Fibroblast of lung (primary cell): ENCODE results near the gene ITPR2. TPM values are rescaled to one million over a fixed set of nuclear protein-coding genes. Genes with fewer than 3 reads are reported as not detected.

Experiments used
- DNase-seq, 2 donors: peaks; one replicate each; pipeline versions ENCODE4 v3.0.0 to v3.0.0-alpha.2; 2010; ENCODE audit warnings: low read depth in 2 of 2
- H2AFZ ChIP-seq: 2 replicates; pipeline ENCODE4 v1.5.1; 2012; ENCODE audit warnings: low read length, control low read depth, inconsistent platforms
- H3K27ac ChIP-seq: 2 replicates; pipeline ENCODE4 v1.5.1; 2011; ENCODE audit warnings: low read length, control low read depth; ENCODE audit not compliant: insufficient read depth
- H3K27me3 ChIP-seq: 2 replicates; pipeline ENCODE4 v1.5.1; 2011; ENCODE audit warnings: mild to moderate bottlenecking, low read length; ENCODE audit not compliant: control insufficient read depth, insufficient read depth
- H3K36me3 ChIP-seq: 2 replicates; pipeline ENCODE4 v1.5.1; 2011; ENCODE audit warnings: low read length; ENCODE audit not compliant: control insufficient read depth, insufficient read depth
- H3K4me1 ChIP-seq: 2 replicates; pipeline ENCODE4 v1.5.1; 2011; ENCODE audit warnings: low read length; ENCODE audit not compliant: control insufficient read depth, insufficient read depth; ENCODE audit errors: extremely low read depth
- H3K4me2 ChIP-seq: 2 replicates; pipeline ENCODE4 v1.5.1; 2011; ENCODE audit warnings: low read length, control low read depth; ENCODE audit not compliant: insufficient read depth; ENCODE audit errors: extremely low read depth
- H3K4me3 ChIP-seq, 4 experiments: fragments of 200-600 bp in 1 of 4; sonication (generic) in 1 of 4; replicated peaks in 1 of 4; 2 replicates each; pipeline ENCODE4 v1.5.1; 2011 to 2016; ENCODE audit warnings: low read length in 4 of 4, low read depth in 3 of 4, mild to moderate bottlenecking in 3 of 4, control low read depth in 2 of 4, inconsistent platforms in 1 of 4, mixed read lengths in 1 of 4; ENCODE audit not compliant: insufficient read depth in 1 of 4; ENCODE audit errors: control extremely low read depth in 1 of 4
- H3K79me2 ChIP-seq: 2 replicates; pipeline ENCODE4 v1.5.1; 2012; ENCODE audit warnings: mild to moderate bottlenecking, low read length, inconsistent platforms; ENCODE audit not compliant: control insufficient read depth, insufficient read depth
- H3K9ac ChIP-seq: 2 replicates; pipeline ENCODE4 v1.5.1; 2011; ENCODE audit warnings: mild to moderate bottlenecking, low read length, control low read depth; ENCODE audit not compliant: insufficient read depth
- H3K9me3 ChIP-seq: 2 replicates; pipeline ENCODE4 v1.5.1; 2012; ENCODE audit warnings: low read depth, low read length; ENCODE audit not compliant: control insufficient read depth, insufficient read depth
- H4K20me1 ChIP-seq: 2 replicates; pipeline ENCODE4 v1.5.1; 2011; ENCODE audit warnings: low read length; ENCODE audit not compliant: control insufficient read depth, insufficient read depth; ENCODE audit errors: extremely low read depth
- EZH2 ChIP-seq: IDR thresholded peaks from 2 replicates; pipeline ENCODE4 v1.5.1; 2012; ENCODE audit warnings: low read length, control low read depth, mild to moderate bottlenecking; ENCODE audit errors: missing control alignments
- polyA plus RNA-seq, 2 donors: library from polyadenylated mRNA; depleted of rRNA in 1 of 2; stranded (reverse) in 1 of 2; unstranded in 1 of 2; fragments of >200 nt; gene quantifications; 2 replicates each; pipeline ENCODE4 v1.2.1, GENCODE V29; 2011 to 2012; ENCODE audit warnings: missing spikeins in 1 of 2
- total RNA-seq: library from RNA; depleted of rRNA; stranded (reverse); fragments of >200 nt; gene quantifications from 2 replicates; pipeline ENCODE4 v1.2.1, GENCODE V29; 2014
- TF ChIP-seq, protein P1 (sequence below), 2 donors: IDR thresholded peaks in 1 of 2; conservative IDR thresholded peaks in 1 of 2; 1 replicate in 1 of 2; 2 replicates in 1 of 2; pipeline ENCODE4 v1.5.1; 2011 to 2012; ENCODE audit warnings: low read length in 2 of 2, control low read depth in 1 of 2, inconsistent platforms in 1 of 2, low read depth in 1 of 2, mild to moderate bottlenecking in 1 of 2

ITPR2 gene
- total and polyA plus RNA-seq, 2 donors (not counting 1 experiment from before 2014, with no cell fraction given): 5.1 to 24.6 TPM

DNA sequence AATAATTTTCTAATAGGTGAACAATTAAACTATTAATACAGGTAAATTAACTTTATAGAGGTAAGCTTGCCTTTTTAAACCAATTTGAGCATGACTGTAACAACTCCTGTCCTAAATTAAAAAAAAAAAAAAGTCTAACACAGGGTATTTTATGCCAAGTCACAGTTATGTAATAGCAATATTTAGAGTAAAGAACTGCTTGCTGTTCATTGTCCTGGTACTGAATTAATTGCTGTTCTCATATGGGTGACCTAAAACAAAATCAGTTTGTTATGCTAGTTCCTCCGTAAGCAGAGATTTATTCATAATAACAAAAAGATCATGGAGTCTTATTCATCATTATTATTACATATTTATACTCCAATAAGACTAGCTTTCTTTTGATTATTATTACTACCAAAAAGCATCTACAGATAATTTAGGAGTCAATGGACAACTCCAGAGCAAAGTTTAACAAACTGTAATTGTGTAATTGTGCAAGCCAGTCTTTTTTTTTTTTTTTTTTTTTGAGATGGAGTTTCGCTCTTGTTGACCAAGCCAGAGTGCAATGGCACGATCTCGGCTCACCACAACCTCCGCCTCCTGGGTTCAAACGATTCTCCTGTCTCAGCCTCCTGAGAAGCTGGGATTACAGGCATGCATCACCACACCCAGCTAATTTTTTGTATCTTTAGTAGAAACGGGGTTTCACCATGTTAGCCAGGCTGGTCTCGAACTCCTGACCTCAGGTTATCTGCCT lies 98.3 kb downstream of the ITPR2 start:
- H3K9ac ChIP-seq: no peak overlapping the region
- no peak for TF ChIP-seq EZH2
- TF ChIP-seq, protein P1, sequence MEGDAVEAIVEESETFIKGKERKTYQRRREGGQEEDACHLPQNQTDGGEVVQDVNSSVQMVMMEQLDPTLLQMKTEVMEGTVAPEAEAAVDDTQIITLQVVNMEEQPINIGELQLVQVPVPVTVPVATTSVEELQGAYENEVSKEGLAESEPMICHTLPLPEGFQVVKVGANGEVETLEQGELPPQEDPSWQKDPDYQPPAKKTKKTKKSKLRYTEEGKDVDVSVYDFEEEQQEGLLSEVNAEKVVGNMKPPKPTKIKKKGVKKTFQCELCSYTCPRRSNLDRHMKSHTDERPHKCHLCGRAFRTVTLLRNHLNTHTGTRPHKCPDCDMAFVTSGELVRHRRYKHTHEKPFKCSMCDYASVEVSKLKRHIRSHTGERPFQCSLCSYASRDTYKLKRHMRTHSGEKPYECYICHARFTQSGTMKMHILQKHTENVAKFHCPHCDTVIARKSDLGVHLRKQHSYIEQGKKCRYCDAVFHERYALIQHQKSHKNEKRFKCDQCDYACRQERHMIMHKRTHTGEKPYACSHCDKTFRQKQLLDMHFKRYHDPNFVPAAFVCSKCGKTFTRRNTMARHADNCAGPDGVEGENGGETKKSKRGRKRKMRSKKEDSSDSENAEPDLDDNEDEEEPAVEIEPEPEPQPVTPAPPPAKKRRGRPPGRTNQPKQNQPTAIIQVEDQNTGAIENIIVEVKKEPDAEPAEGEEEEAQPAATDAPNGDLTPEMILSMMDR (conservative IDR thresholded peaks at IDR 0.05 in 1 of 2, IDR thresholded peaks at IDR 0.05 in 1 of 2; ENCODE audit: low read depth in 1 of 2, low read length in 2 of 2): no peak
- H3K36me3 ChIP-seq: no peaks in the 10 kb centered on the region
- H2AFZ ChIP-seq: no peak overlapping the region
- H4K20me1 ChIP-seq: no peaks in the 10 kb centered on the region
- no peak overlapping the region for H3K4me3 ChIP-seq
- H3K4me1 ChIP-seq: no peaks in the 10 kb centered on the region
- no peak overlapping the region for H3K4me2 ChIP-seq
- H3K79me2 ChIP-seq: no peaks in the 10 kb centered on the region
- no peak overlapping the region for H3K27ac ChIP-seq
- no peaks in the 10 kb centered on the region for H3K9me3 ChIP-seq
- H3K27me3 ChIP-seq: no peaks in the 10 kb centered on the region
- no peak for DNase-seq

- Histone ChIP-seq H3K36me3 (no peaks in the 10 kb centered on the region), H3K9me3 (no peaks in the 10 kb centered on the region)
Measured at GRCh38 chr12:26732005-26732908, 100.7 kb downstream of the ITPR2 start.

More at GRCh38 chr12:26732005-26732908, 100.7 kb downstream of the ITPR2 start:
- no peak overlapping the region for H2AFZ ChIP-seq
- H4K20me1 ChIP-seq: no peaks in the 10 kb centered on the region
- no peak for DNase-seq
- H3K4me1 ChIP-seq: no peaks in the 10 kb centered on the region
- no peak for TF ChIP-seq EZH2
- TF ChIP-seq, protein P1 (conservative IDR thresholded peaks at IDR 0.05 in 1 of 2, IDR thresholded peaks at IDR 0.05 in 1 of 2; ENCODE audit: low read depth in 1 of 2, low read length in 2 of 2): no peak
- H3K4me3 ChIP-seq: no peak overlapping the region
- H3K27ac ChIP-seq: no peak overlapping the region
- H3K9ac ChIP-seq: no peak overlapping the region
- no peak overlapping the region for H3K4me2 ChIP-seq
- no peaks in the 10 kb centered on the region for H3K27me3 ChIP-seq
- no peaks in the 10 kb centered on the region for H3K79me2 ChIP-seq
